HG02610 (cell line): ENCODE data around the gene VAX1.

Experiments
- ATAC-seq: cut with Tn5 transposase; IDR thresholded peaks from one replicate; pipeline ENCODE4 v1.9.1; 2021; ENCODE audit warnings: mild to moderate bottlenecking, moderate library complexity; ENCODE audit not compliant: unreplicated experiment

The VAX1 gene

GRCh38 chr10:117164592-117165537 lies 26.8 kb upstream of the VAX1 start:
- no peak for ATAC-seq

GRCh38 chr10:117163954-117164548 lies 26.0 kb upstream of the VAX1 start:
- ATAC-seq, result no peak

- no peak for ATAC-seq
Observed at GRCh38 chr10:117163061-117163953, 25.2 kb upstream of the VAX1 start.

GRCh38 chr10:117162093-117163060 lies 24.3 kb upstream of the VAX1 start:
- ATAC-seq, result no peak

- ATAC-seq, result no peak
Observed at GRCh38 chr10:117161386-117162033, 23.4 kb upstream of the VAX1 start.

- no peak for ATAC-seq
Observed at GRCh38 chr10:117160567-117160966, 22.5 kb upstream of the VAX1 start.

GRCh38 chr10:117159390-117159789 lies 21.3 kb upstream of the VAX1 start:
- ATAC-seq, result no peak

GRCh38 chr10:117158297-117158696 lies 20.2 kb upstream of the VAX1 start:
- no peak for ATAC-seq

- no peak for ATAC-seq
Observed at GRCh38 chr10:117152668-117153067, 14.6 kb upstream of the VAX1 start.

GRCh38 chr10:117148284-117148683 lies 10.2 kb upstream of the VAX1 start:
- no peak for ATAC-seq

- no peak for ATAC-seq
Observed at GRCh38 chr10:117145019-117145418, 6.9 kb upstream of the VAX1 start.

- no peak for ATAC-seq
Observed at GRCh38 chr10:117143103-117143823, 5.2 kb upstream of the VAX1 start.

GRCh38 chr10:117140525-117140902 lies 2.4 kb upstream of the VAX1 start:
- no peak for ATAC-seq

GRCh38 chr10:117139581-117140524 lies 1.8 kb upstream of the VAX1 start:
- no peak for ATAC-seq

GRCh38 chr10:117138838-117139580 lies 939 bp upstream of the VAX1 start:
- no peak for ATAC-seq

GRCh38 chr10:117137031-117137910 lies 799 bp downstream of the VAX1 start:
- ATAC-seq, result no peak
